ENCODE results near the gene WWC2. TPM values are rescaled to one million over a fixed set of nuclear protein-coding genes. Genes with fewer than 3 reads are reported as not detected.
A peak's percentile ranks its signal among the peaks of the same experiment; 100 is the strongest.

Gene WWC2
- total RNA-seq, 1 experiment from 2014 or later = 80.3 TPM

GRCh38 chr4:183136855-183137254 lies 37.8 kb downstream of the WWC2 start:
- H3K4me1 ChIP-seq (ENCODE audit: control insufficient read depth, insufficient read depth, low read length) = peaks cover 27% of the 10 kb centered on the region
- no peaks in the 10 kb centered on the region for H3K27me3 ChIP-seq (ENCODE audit: control insufficient read depth, insufficient read depth, low read length)
- CTCF ChIA-PET = no interaction called here
- no peak overlapping the region for H3K4me3 ChIP-seq (ENCODE audit: low read depth in 2 of 2, low read length in 2 of 2)
- ATAC-seq = peak; percentile 53; the same call in 1 of the 2 replicates
- intact Hi-C loops (cut with micrococcal nuclease; ENCODE audit: unreplicated experiment) = no loop called here
- H3K27ac ChIP-seq (ENCODE audit: low read length) = no peak overlapping the region
- no peak for TF ChIP-seq SIN3A (IDR thresholded peaks at IDR 0.05; ENCODE audit: borderline replicate concordance, insufficient read depth, low read depth, low read length)
- TF ChIP-seq, protein P1, sequence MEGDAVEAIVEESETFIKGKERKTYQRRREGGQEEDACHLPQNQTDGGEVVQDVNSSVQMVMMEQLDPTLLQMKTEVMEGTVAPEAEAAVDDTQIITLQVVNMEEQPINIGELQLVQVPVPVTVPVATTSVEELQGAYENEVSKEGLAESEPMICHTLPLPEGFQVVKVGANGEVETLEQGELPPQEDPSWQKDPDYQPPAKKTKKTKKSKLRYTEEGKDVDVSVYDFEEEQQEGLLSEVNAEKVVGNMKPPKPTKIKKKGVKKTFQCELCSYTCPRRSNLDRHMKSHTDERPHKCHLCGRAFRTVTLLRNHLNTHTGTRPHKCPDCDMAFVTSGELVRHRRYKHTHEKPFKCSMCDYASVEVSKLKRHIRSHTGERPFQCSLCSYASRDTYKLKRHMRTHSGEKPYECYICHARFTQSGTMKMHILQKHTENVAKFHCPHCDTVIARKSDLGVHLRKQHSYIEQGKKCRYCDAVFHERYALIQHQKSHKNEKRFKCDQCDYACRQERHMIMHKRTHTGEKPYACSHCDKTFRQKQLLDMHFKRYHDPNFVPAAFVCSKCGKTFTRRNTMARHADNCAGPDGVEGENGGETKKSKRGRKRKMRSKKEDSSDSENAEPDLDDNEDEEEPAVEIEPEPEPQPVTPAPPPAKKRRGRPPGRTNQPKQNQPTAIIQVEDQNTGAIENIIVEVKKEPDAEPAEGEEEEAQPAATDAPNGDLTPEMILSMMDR (IDR thresholded peaks at IDR 0.05) = no peak
- H3K9me3 ChIP-seq (ENCODE audit: control insufficient read depth, insufficient read depth, low read depth, low read length) = no peaks in the 10 kb centered on the region
- BruUV-seq (replicated peaks) = no TSS peak
- in situ Hi-C loops (cut with HindIII; ENCODE audit: low pct_unique_long_range_greater_than_20kb, low sequenced_read_pairs) = no loop called here
- no peak for DNase-seq (ENCODE audit: low read depth, low spot score)
- no peaks in the 10 kb centered on the region for H3K36me3 ChIP-seq (ENCODE audit: control insufficient read depth, insufficient read depth, low read length)
- POLR2A ChIA-PET = no interaction called here

- CTCF ChIA-PET = no interaction called here
- in situ Hi-C loops (cut with HindIII; ENCODE audit: low pct_unique_long_range_greater_than_20kb, low sequenced_read_pairs) = no loop called here
- Histone ChIP-seq H3K4me1 (ENCODE audit: control insufficient read depth, insufficient read depth, low read length) (peaks cover 38% of the 10 kb centered on the region), H3K4me3 (ENCODE audit: low read depth in 2 of 2, low read length in 2 of 2) (no peak overlapping the region), H3K36me3 (ENCODE audit: control insufficient read depth, insufficient read depth, low read length) (no peaks in the 10 kb centered on the region), H3K27ac (ENCODE audit: low read length) (no peak overlapping the region), H3K9me3 (ENCODE audit: control insufficient read depth, insufficient read depth, low read depth, low read length) (no peaks in the 10 kb centered on the region), H3K27me3 (ENCODE audit: control insufficient read depth, insufficient read depth, low read length) (no peaks in the 10 kb centered on the region)
- intact Hi-C loops (cut with micrococcal nuclease; ENCODE audit: unreplicated experiment) = no loop called here
- TF ChIP-seq SIN3A (IDR thresholded peaks at IDR 0.05; ENCODE audit: borderline replicate concordance, insufficient read depth, low read depth, low read length) = no peak
- TF ChIP-seq, protein P1 (IDR thresholded peaks at IDR 0.05) = no peak
- no peak for TF ChIP-seq POLR2AphosphoS5 (IDR thresholded peaks at IDR 0.05; ENCODE audit: low read depth, low read length)
- TF ChIP-seq, protein P2, sequence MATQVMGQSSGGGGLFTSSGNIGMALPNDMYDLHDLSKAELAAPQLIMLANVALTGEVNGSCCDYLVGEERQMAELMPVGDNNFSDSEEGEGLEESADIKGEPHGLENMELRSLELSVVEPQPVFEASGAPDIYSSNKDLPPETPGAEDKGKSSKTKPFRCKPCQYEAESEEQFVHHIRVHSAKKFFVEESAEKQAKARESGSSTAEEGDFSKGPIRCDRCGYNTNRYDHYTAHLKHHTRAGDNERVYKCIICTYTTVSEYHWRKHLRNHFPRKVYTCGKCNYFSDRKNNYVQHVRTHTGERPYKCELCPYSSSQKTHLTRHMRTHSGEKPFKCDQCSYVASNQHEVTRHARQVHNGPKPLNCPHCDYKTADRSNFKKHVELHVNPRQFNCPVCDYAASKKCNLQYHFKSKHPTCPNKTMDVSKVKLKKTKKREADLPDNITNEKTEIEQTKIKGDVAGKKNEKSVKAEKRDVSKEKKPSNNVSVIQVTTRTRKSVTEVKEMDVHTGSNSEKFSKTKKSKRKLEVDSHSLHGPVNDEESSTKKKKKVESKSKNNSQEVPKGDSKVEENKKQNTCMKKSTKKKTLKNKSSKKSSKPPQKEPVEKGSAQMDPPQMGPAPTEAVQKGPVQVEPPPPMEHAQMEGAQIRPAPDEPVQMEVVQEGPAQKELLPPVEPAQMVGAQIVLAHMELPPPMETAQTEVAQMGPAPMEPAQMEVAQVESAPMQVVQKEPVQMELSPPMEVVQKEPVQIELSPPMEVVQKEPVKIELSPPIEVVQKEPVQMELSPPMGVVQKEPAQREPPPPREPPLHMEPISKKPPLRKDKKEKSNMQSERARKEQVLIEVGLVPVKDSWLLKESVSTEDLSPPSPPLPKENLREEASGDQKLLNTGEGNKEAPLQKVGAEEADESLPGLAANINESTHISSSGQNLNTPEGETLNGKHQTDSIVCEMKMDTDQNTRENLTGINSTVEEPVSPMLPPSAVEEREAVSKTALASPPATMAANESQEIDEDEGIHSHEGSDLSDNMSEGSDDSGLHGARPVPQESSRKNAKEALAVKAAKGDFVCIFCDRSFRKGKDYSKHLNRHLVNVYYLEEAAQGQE (IDR thresholded peaks at IDR 0.05; ENCODE audit: insufficient read depth in 1 of 2, low read depth in 2 of 2, low read length in 1 of 2) = no peak
- TF ChIP-seq TCF7L2 (IDR thresholded peaks at IDR 0.05; ENCODE audit: low read depth, low read length) = no peak
- no TSS peak for BruUV-seq (replicated peaks)
- POLR2A ChIA-PET = no interaction called here
- DNase-seq (ENCODE audit: low read depth, low spot score) (no peak), ATAC-seq (no peak)
Observed at GRCh38 chr4:183139058-183139750, 40.1 kb downstream of the WWC2 start.
